H1 (cell line): Measurements from ENCODE around the gene UTP14A. TPM values are rescaled to one million over a fixed set of nuclear protein-coding genes. Genes with fewer than 3 reads are reported as not detected.

Experiments
- SUZ12 ChIP-seq: fragments of 200-600 bp; sonication (generic); IDR thresholded peaks from 2 replicates; pipeline ENCODE4 v1.6.1; 2012; ENCODE audit warnings: mild to moderate bottlenecking, inconsistent platforms, low read length, moderate library complexity, mixed read lengths
- TAF7 ChIP-seq: optimal IDR thresholded peaks from 2 replicates; pipeline ENCODE3; 2011; ENCODE audit warnings: low read depth, mild to moderate bottlenecking, inconsistent platforms, low read length, moderate library complexity, borderline replicate concordance
- polyA plus RNA-seq, 7 experiments: library from polyadenylated mRNA; depleted of rRNA in 3 of 7; stranded (reverse) in 5 of 7; unstranded in 2 of 7; fragments of >200 nt in 5 of 7; fragments of 200-250 nt in 2 of 7; gene quantifications; 1 replicate in 5 of 7; 2 replicates in 1 of 7; 4 replicates in 1 of 7; pipeline versions ENCODE4 v1.2.1 to v1.2.3, GENCODE V29; 2011 to 2013; ENCODE audit warnings: missing spikeins in 2 of 7, mixed read lengths in 2 of 7
- total RNA-seq: library from RNA; stranded (reverse); fragmentation: NEBNext Ultra II Directional; extraction: Animal tissue kit (Norgen Biotek cat#: 25700); gene quantifications from 2 replicates; pipeline ENCODE4 v1.2.1, GENCODE V29; 2021
- TF ChIP-seq, protein P1 (sequence below): IDR thresholded peaks from 2 replicates; pipeline ENCODE4 v1.6.1; 2011; ENCODE audit warnings: low read length, improper control_type of control experiment

UTP14A gene
- total and polyA plus RNA-seq, 2 of the 8 experiments (the other 6 are each of a cell fraction or from before 2014, with no cell fraction given): 4.5 to 24.0 TPM

DNA sequence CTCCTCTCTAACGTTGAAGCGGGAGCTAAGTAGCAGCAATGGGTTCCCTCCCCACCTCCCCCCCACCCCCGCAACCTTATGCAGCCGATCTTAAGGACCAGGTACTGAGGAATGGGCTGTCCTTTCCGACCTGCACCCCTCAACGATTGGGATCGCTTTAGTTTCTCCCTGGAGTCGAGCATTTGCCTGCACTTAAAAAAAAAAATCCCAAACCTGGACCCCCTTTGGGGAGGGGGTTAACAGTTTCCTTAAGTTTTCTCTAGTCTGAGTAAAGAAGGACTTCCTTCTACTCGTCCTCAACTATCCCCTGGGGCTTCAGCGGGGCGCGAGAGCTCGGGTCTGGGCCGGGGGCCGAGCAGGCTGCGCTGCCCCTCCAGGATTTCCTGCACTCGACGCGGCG, 50.8 kb downstream of the UTP14A start (continued):
- TF ChIP-seq, protein P1, sequence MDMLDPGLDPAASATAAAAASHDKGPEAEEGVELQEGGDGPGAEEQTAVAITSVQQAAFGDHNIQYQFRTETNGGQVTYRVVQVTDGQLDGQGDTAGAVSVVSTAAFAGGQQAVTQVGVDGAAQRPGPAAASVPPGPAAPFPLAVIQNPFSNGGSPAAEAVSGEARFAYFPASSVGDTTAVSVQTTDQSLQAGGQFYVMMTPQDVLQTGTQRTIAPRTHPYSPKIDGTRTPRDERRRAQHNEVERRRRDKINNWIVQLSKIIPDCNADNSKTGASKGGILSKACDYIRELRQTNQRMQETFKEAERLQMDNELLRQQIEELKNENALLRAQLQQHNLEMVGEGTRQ: no peak
- TF ChIP-seq TAF7 (no peak), SUZ12 (no peak)
